Occipital lobe (tissue), 3 donors: Measurements from ENCODE around the gene DR1. TPM values are rescaled to one million over a fixed set of nuclear protein-coding genes. Genes with fewer than 3 reads are reported as not detected.
"Not testable (repeated sequence)": the region's sequence is repeated elsewhere in the genome, so short reads cannot be mapped to it uniquely, and the experiment has no call there.

Source experiments
- DNase-seq: peaks from one replicate; lab custom pipeline; 2025; lab: John Stamatoyannopoulos, UW
- small RNA-seq: library from RNA; depleted of rRNA; stranded (forward); fragments of <200 nt; gene quantifications from one replicate; pipeline ENCODE3, GENCODE V24; 2014
- total RNA-seq: library from RNA; depleted of rRNA; stranded (reverse); fragments of >200 nt; gene quantifications from one replicate; pipeline ENCODE4 v1.2.3, GENCODE V29; 2014

DR1 gene
- total RNA-seq, 1 donor from 2014 or later = 37.1 TPM

GRCh38 chr1:93384656-93385055 lies 38.9 kb downstream of the DR1 start:
- DNase-seq = no peak

GRCh38 chr1:93386268-93386667 lies 40.6 kb downstream of the DR1 start:
- not testable (repeated sequence) for DNase-seq

- DNase-seq = no peak
Measured at GRCh38 chr1:93394514-93394913, 48.8 kb downstream of the DR1 start.

DNA sequence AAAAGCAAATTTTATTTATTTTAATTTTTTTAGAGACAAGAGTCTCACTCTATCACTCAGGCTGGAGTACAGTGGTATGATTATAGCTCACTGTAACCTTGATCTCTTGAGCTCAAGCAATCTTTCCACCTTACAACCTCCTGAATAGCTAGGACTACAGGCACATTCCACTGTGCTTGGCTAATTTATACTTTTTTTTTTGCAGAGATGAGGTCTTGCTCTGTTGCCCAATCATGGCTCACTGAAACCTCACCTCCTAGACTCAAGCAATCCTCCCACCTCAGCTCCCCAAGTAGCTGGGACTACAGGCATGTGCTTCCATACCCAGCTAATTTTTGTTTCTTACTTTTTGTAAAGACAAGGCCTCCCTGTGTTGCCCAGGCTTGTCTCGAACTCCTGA lies 49.5 kb downstream of the DR1 start:
- no peak for DNase-seq

GRCh38 chr1:93399781-93400180 lies 54.1 kb downstream of the DR1 start:
- no peak for DNase-seq

DNA sequence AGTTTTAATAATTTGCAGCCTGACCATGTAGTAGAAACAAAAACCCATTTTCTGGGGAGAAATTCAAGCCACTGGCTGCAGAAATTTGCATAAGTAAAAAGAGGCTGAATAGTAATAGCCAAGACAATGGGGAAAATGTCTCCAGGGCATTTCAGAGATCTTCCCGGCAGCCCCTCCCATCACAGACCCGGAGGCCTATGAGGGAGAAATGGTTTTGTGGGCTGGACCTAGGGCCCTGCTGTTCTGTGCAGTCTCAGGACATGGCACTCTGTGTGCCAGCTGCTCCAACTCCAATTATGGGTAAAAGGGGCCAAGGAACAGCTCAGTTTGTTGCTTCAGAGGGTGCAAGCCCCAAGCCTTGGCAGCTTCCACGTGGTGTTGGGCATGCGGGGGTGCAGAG lies 62.5 kb downstream of the DR1 start:
- no peak for DNase-seq

DNA sequence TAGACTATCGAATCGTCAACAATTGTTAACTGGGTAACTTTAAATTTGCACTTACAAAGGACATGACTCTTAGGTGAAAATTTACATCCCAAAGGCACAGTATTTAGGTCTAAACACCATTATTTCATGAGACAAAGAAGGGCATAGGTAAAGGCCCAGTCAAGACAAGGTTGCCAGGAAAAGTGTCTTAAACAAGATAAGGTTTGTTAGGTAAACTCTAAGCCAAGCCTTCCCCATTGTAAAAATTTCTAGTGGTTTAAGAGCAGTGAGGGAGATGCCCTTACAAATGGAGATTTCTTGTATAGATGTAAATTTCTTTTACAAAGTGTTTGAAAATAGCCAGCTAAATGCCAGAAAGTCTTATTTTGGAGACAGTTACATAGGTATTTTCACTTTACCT lies 65.3 kb downstream of the DR1 start:
- no peak for DNase-seq

DNA sequence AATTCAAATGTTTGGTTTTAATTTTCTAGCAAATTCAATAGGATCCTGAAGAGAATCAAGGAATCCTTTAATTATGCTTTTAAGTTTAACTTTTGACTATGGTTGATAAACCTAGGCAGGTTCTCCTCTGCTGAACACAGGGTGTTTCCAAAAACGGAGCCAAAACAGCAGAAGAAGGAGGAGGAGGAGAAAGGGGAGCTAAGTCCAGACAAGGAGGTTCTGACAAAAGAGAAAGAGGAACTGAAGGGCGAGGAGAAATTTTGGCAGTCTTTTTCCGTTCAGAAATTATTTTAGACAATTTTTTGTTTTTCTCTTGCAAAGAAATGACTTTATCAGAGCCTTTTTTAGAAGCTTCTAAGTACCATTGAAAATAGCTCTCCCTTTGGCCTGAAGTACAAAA lies 69.0 kb downstream of the DR1 start:
- DNase-seq = no peak

GRCh38 chr1:93415296-93415695 lies 69.6 kb downstream of the DR1 start:
- DNase-seq = no peak

GRCh38 chr1:93416183-93416582 lies 70.5 kb downstream of the DR1 start:
- no peak for DNase-seq

Small RNA genes lying within 50 kb of the gene (small RNA-seq; reads per million reads assigned to genes)
- gene RF00019 = not detected

Other genes starting within 250 kb of the DR1 start
- gene TMED5, start 165.5 kb upstream of the DR1 start, total RNA-seq = 44.0 TPM
- gene CCDC18, start 165.2 kb upstream of the DR1 start, total RNA-seq = 8.6 TPM
- gene FNBP1L, start 102.2 kb downstream of the DR1 start, total RNA-seq = 280 TPM